OCI-LY7 (cell line): ENCODE results near the gene TGFBR2. TPM values are rescaled to one million over a fixed set of nuclear protein-coding genes. Genes with fewer than 3 reads are reported as not detected.
A peak's percentile ranks its signal among the peaks of the same experiment; 100 is the strongest.
"Not testable (repeated sequence)": the region's sequence is repeated elsewhere in the genome, so short reads cannot be mapped to it uniquely, and the experiment has no call there.

Source experiments
- BruUV-seq: library from RNA; stranded (reverse); fragments of 400-500 nt; replicated peaks from 2 replicates; lab custom pipeline; 2021; lab: Mats Ljungman, UMichigan
- CTCF ChIA-PET: fragments of 300-600 bp; sonication (Branson Sonifier 250); formaldehyde crosslinking; loops from one replicate; lab custom pipeline; 2022; ENCODE audit warnings: antibody characterized with exemption; ENCODE audit not compliant: unreplicated experiment; lab: Charles Lee
- POLR2A ChIA-PET: fragments of 300-600 bp; sonication (Branson Sonifier 250); formaldehyde crosslinking; loops from one replicate; lab custom pipeline; 2022; ENCODE audit warnings: antibody characterized with exemption; lab: Charles Lee
- DNase-seq: peaks from one replicate; pipeline ENCODE4 v3.0.0-alpha.2; 2015; ENCODE audit warnings: low spot score
- H2AFZ ChIP-seq: fragments of 200-600 bp; sonication (generic), shearing (Covaris generic); 2 replicates; pipeline ENCODE4 v1.6.1; 2014; ENCODE audit warnings: mild to moderate bottlenecking, antibody characterized with exemption, low read length, moderate library complexity
- H3K27ac ChIP-seq: fragments of 200-600 bp; sonication (generic); 2 replicates; pipeline ENCODE4 v1.5.1; 2014; ENCODE audit warnings: mixed run types, low read depth, mild to moderate bottlenecking, moderate library complexity, low read length, inconsistent platforms; ENCODE audit not compliant: poor library complexity, severe bottlenecking
- H3K36me3 ChIP-seq: fragments of 200-600 bp; sonication (generic); 2 replicates; pipeline ENCODE4 v1.6.1; 2014; ENCODE audit warnings: mild to moderate bottlenecking, antibody characterized with exemption, low read length, moderate library complexity, mixed read lengths; ENCODE audit not compliant: insufficient read depth
- H3K4me1 ChIP-seq: fragments of 200-600 bp; sonication (generic); 2 replicates; pipeline ENCODE4 v1.5.1; 2014; ENCODE audit warnings: mild to moderate bottlenecking, low read length; ENCODE audit not compliant: insufficient read depth, poor library complexity, severe bottlenecking
- H3K4me2 ChIP-seq: fragments of 200-600 bp; sonication (generic); 2 replicates; pipeline ENCODE4 v1.6.1; 2014; ENCODE audit warnings: mild to moderate bottlenecking, low read length
- H3K4me3 ChIP-seq: fragments of 200-600 bp; sonication (generic); 2 replicates; pipeline ENCODE4 v1.5.1; 2014; ENCODE audit warnings: mild to moderate bottlenecking, low read depth, low read length; ENCODE audit not compliant: poor library complexity, severe bottlenecking
- H3K79me2 ChIP-seq: fragments of 200-600 bp; sonication (generic); 2 replicates; pipeline ENCODE4 v1.6.1; 2016; ENCODE audit warnings: low read depth, mild to moderate bottlenecking, low read length, moderate library complexity, mixed read lengths; ENCODE audit not compliant: insufficient read depth
- H3K9me2 ChIP-seq: fragments of 200-600 bp; sonication (generic); 2 replicates; pipeline ENCODE4 v1.6.1; 2016; ENCODE audit warnings: mild to moderate bottlenecking, low read length, mixed read lengths; ENCODE audit not compliant: insufficient read depth
- H3K9me3 ChIP-seq: fragments of 200-600 bp; sonication (generic); 2 replicates; pipeline ENCODE4 v1.6.1; 2014; ENCODE audit warnings: mild to moderate bottlenecking, mixed run types, low read length, mixed read lengths
- H4K20me1 ChIP-seq: fragments of 200-600 bp; sonication (generic); 2 replicates; pipeline ENCODE4 v1.6.1; 2014; ENCODE audit warnings: mild to moderate bottlenecking, antibody characterized with exemption, low read length, moderate library complexity, mixed read lengths; ENCODE audit not compliant: insufficient read depth
- CTCF ChIP-seq: fragments of 200-600 bp; sonication (generic); conservative IDR thresholded peaks from 2 replicates; pipeline ENCODE4 v1.5.1; 2014; ENCODE audit warnings: mild to moderate bottlenecking, antibody characterized with exemption, low read length, moderate library complexity, mixed read lengths
- EZH2phosphoT487 ChIP-seq: fragments of 200-600 bp; sonication (generic); IDR thresholded peaks from 2 replicates; pipeline ENCODE4 v1.6.1; 2018; ENCODE audit warnings: low read depth, borderline replicate concordance, mild to moderate bottlenecking, mixed run types, antibody characterized with exemption, low read length, moderate library complexity, mixed read lengths
- intact Hi-C: fragments of 100-400 bp; cut with micrococcal nuclease; formaldehyde crosslinking; loops from one replicate; pipeline ENCODE4 v1.10.0; 2022; ENCODE audit not compliant: unreplicated experiment
- total RNA-seq, 2 experiments: library from RNA; depleted of rRNA in 1 of 2; stranded (reverse); fragments of >200 nt in 1 of 2; shearing (Covaris generic) in 1 of 2; gene quantifications; 2 replicates each; pipeline ENCODE4 v1.2.3, GENCODE V29; 2014 to 2022

TGFBR2 gene
- total RNA-seq, 2 experiments from 2014 or later: 25.2 to 28.1 TPM

GRCh38 chr3:30668051-30668609 is 61.7 kb downstream of the TGFBR2 start:
- H3K27ac ChIP-seq: no peak overlapping the region
- H3K4me2 ChIP-seq: no peak overlapping the region
- ChIA-PET CTCF (no interaction called here), POLR2A (interaction anchor here (0.7 to 2.0 kb wide), 3 partner anchors 10 to 46 kb away, joined by 3 to 8 read pairs (median 5); no protein-coding TSS in a partner anchor)
- H3K9me2 ChIP-seq: no peaks in the 10 kb centered on the region
- intact Hi-C loops: no loop called here
- H3K36me3 ChIP-seq: peaks cover 73% of the 10 kb centered on the region
- H3K9me3 ChIP-seq: no peaks in the 10 kb centered on the region
- DNase-seq: no peak
- H2AFZ ChIP-seq: no peak overlapping the region
- TF ChIP-seq EZH2phosphoT487: no peak
- TF ChIP-seq CTCF: no peak
- H4K20me1 ChIP-seq: no peaks in the 10 kb centered on the region
- no peaks in the 10 kb centered on the region for H3K79me2 ChIP-seq
- no TSS peak for BruUV-seq
- no peak overlapping the region for H3K4me3 ChIP-seq
- peaks cover 27% of the 10 kb centered on the region for H3K4me1 ChIP-seq

- H3K27ac ChIP-seq, H3K4me2 ChIP-seq, H3K9me3 ChIP-seq, intact Hi-C loops, H3K79me2 ChIP-seq, H3K4me3 ChIP-seq, BruUV-seq, H2AFZ ChIP-seq, CTCF ChIA-PET, H4K20me1 ChIP-seq, H3K9me2 ChIP-seq: not testable (repeated sequence)
- Histone ChIP-seq H3K4me1 (peaks cover 23% of the 10 kb centered on the region), H3K36me3 (peaks cover 81% of the 10 kb centered on the region)
- POLR2A ChIA-PET: interaction anchor here (0.7 to 1.4 kb wide), 5 partner anchors 10 to 346 kb away, joined by 3 to 5 read pairs (median 3); no protein-coding TSS in a partner anchor
- DNase-seq: peak; percentile 33
These were observed 63.0 kb downstream of the TGFBR2 start for GRCh38 chr3:30669360-30669934.

- H3K79me2 ChIP-seq: no peaks in the 10 kb centered on the region
- intact Hi-C loops: no loop called here
- no TSS peak for BruUV-seq
- CTCF ChIA-PET: no interaction called here
- no peak for TF ChIP-seq EZH2phosphoT487
- no peak for TF ChIP-seq CTCF
- H3K4me2 ChIP-seq: no peak overlapping the region
- H3K9me2 ChIP-seq: no peaks in the 10 kb centered on the region
- POLR2A ChIA-PET: interaction anchor here (1.4 kb wide), 1 partner anchor 12 kb away, joined by 5 read pairs; no protein-coding TSS in a partner anchor
- no peak for DNase-seq
- H3K9me3 ChIP-seq: no peaks in the 10 kb centered on the region
- H3K4me1 ChIP-seq: peaks cover 15% of the 10 kb centered on the region
- no peak overlapping the region for H2AFZ ChIP-seq
- H3K27ac ChIP-seq: no peak overlapping the region
- H4K20me1 ChIP-seq: no peaks in the 10 kb centered on the region
- no peak overlapping the region for H3K4me3 ChIP-seq
- H3K36me3 ChIP-seq: peaks cover 85% of the 10 kb centered on the region
These were observed 63.9 kb downstream of the TGFBR2 start for GRCh38 chr3:30670292-30670691.
